LoVo (cell line): Measurements from ENCODE around the gene NCOR2.
A peak's percentile ranks its signal among the peaks of the same experiment; 100 is the strongest.

Experiments used
- DNase-seq: peaks from one replicate; pipeline ENCODE4 v3.0.0-alpha.2; 2016; ENCODE audit warnings: low spot score

The NCOR2 gene

GRCh38 chr12:124566997-124567672 is at the start of gene NCOR2:
TSS of gene NCOR2 (minus strand) at chr12:124567612. CDS start at chr12:124495251, 72,361 bp downstream.
- no peak for DNase-seq

GRCh38 chr12:124616394-124617221 is 49.2 kb upstream of the NCOR2 start:
- DNase-seq, result no peak

DNA sequence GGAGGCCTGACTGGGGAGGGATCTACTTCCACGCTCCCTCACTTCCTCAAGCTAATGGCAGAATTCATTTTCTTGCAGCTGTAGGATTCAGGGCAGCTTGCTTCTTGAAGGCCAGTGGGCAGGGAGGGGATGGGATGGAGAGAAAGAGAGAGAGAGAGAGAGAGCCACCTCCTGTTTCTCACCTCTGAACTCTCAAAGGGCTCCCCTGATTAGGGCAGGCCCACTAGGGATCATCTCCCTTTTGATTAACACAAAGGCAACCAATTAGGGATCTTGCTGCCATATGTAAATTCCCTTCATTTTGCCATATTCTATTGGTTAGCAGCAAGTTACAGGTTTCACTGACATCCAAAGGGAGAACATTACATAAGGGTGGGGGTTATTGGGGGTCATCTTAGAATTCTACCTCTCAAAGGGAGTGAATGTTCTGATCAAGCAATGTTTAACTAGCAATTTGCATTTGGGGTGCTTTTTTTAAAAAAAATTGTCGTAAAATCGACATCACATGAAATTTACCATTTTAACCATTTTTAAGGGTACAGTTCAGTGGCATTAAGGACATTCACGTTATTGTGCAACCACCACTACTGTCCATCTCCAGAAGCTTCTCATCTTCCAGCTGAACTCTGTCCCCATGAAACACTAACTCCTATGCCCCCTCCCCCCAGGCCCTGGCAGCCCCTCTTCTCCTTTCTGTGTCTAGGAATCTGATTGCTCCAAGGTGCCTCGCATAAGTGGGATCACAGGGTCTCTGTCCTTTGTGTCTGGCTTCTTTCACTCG is 47.3 kb upstream of the NCOR2 start:
- no peak for DNase-seq

DNA sequence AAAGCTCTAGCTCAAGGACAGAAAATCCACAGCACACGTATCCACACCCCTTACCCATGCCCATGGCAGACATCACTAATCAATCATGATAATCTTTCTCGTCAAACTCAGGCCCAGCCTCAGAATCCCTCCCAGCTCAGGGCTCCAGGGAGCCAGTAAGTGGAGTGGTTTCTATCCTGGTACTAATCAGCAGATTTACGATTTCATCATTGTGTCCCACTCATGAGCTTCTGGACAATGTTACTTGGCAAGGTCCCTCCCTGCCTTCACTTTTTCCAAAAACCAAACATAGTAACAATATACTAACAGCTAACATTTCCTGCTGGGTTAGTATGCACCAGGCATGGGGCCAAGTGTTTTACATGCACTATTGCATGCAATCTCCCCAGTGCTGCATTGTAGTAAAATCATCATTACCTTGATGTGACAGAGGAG is 45.8 kb upstream of the NCOR2 start:
- DNase-seq, result no peak

DNA sequence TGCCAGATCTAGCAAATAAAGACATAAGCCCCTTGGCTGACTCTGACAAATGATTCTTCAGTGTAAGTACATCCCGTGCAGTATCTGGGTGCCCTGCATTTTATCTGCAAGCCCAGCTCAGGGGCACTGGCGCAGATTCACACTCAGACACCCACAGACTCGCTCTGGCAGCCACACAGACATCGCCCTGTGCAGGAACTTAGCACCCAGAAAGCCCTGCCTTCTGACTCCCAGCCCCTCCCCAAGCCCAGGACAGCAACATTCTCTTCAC is 44.9 kb upstream of the NCOR2 start:
- no peak for DNase-seq

DNA sequence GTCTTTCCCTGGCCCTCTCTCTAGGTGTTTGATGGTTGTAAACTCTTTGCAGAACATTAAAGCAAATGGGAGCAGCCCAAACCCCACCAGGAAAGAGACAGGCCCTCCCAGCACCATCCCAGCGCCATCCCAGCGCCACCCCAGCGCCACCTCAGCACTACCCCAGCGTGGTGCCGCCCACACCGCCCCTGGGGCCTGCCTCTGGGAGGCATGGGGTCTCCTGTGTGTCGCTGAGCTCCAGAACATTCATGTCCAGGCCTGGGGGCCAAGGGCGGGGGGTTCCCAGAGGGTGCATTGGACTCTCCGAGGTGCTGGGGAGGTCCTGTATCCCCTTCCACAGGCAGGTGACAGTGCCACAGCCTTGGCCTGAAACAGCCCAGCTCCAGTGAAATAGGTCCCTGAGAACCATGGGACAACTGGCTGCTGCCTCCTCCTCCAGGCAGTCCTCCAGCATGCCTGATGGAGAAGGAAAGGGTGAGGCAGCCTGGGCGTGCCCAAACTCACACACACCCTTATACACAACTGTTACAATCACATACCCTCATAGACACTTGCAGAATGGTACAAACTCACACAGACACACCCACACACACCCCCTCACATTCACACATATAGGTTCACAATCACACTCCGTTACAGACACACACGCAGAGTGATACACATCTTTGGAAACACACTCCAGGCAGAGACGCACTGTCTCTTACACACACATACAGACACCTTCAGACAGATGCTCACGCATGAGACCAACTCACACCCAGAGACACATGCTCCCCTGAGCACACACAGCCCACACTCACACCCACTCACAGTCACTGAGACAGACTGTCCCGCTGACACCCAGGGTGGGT is 44.4 kb upstream of the NCOR2 start:
- DNase-seq, result no peak

GRCh38 chr12:124610629-124611558 is 43.5 kb upstream of the NCOR2 start:
- DNase-seq, result no peak

DNA sequence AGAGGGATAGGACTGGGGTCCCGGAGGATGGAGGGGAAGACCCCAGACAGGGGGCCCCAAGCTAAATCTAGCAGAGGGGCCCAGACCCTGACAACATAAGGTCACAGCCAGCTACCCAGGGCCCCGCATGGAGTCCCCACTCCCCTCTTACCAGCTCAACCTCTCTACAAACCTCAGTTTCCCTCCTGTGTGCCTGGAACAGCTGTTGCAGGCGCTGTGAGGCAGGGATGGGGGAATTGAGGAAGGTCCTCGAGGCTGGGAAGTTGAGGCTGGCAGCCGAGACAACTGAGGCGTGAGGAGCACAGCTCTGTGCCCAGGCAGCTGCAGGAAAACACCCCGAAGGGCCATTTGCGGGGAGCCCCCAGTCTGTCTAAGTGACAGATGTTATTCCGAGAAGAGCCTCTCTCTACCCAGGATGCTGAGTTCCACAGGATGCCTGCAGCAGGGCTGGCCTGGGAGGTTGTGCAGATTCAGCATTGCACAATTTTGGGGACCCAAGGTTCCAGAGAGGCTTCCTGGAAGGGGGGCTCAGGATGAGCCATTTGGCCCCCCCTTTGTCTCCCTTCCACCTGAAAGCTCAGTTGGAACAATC is 42.7 kb upstream of the NCOR2 start:
- no peak for DNase-seq

DNA sequence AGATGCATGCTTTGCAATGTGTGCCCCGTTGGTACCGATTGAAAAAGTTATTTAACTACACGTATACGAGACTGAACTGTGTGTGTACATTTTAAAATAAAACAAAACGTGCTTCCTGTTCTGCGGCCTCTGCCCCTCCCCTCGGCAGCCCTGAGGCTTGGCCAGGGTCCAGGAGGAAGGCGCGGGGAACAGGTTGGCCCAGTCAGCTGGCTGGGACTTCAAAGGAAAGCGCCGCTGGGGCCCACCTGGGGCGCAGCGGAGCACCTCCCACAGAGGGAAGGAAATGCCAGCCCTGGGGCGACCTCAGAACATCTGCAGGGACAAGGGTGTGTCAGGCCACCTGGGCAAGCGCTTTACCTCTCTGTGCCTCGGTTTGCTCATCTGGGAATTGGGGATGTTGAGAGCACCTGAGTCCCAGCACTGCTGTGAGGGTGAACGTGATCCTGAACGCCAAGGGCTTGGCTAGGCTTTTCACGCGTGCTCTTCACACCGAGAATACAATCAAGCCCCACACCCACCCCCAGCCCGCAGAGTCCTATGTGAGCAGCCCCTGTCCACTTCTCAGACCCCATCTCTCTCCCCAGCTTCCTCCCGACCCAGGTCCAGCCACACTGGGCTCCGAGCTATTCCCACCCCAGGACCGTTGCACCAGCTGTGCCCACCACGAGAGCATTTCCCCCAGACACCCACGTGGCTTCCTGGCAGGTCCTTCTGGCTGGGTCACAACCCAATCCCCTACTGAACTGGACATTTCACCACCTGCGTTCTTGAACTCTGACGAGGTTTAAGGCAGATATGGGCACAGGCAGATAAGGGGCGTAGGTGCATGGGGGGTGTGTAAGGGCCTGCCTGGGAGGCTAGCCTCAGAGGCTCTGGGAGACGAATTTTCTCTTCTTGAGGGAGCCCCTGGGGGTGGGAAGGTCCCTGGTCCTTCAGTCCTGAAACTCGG is 41.9 kb upstream of the NCOR2 start:
- DNase-seq, result peak; percentile 100

DNA sequence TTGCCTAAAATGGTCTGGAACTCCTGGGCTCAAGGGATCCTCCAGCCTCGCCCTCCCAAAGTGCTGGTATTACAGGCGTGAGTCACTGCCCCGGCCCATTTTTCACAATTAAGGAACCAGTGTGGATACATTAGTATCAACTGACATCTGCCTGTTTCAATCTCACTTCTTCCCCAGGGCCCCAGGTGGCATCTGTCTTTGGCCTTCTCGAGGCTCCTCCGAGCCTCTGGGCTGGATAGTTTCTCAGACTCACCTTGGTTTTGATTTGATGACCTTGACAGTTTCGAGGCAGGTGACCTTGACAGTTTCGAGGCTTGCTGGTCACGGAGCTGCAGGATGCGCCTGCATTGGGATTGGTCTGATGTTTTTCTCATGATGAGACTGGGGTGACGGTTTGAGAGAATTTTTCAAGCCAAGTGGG is 41.0 kb upstream of the NCOR2 start:
- DNase-seq, result peak; percentile 59

DNA sequence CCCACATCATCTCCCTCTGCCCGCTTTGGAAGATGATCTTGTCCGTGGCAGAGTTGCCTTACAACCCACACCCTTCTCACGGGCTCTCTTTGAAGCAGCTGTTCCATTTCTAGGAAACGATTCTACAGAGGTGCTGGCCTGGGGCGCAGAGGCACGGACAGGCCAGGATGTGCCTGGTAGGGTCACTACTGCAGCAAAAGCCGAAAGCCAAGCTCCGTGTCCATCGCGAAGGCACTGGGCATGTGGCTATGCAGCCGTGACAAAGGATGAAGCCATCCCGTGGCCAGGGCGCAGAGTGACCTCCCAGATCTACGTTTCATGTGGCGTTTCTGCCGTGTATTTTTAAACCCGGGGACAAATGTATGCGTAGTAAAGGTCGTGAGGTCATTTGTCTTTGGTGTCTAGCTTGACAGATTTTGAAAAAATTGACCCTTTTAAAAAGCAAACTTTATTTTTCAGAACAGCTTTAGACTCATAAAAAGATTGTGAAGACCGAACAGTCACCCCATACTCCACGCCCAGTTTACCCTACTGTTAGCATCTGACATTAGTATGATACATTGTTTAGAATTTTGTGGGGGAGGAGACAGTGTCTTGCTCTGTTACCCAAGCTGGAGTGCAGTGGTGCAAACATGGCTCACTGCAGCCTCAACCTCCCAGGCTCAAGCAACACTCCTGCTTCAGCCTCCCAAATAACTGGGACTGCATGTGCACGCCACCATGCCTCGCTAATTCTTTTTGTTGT is 40.4 kb upstream of the NCOR2 start:
- DNase-seq, result peak; percentile 40

DNA sequence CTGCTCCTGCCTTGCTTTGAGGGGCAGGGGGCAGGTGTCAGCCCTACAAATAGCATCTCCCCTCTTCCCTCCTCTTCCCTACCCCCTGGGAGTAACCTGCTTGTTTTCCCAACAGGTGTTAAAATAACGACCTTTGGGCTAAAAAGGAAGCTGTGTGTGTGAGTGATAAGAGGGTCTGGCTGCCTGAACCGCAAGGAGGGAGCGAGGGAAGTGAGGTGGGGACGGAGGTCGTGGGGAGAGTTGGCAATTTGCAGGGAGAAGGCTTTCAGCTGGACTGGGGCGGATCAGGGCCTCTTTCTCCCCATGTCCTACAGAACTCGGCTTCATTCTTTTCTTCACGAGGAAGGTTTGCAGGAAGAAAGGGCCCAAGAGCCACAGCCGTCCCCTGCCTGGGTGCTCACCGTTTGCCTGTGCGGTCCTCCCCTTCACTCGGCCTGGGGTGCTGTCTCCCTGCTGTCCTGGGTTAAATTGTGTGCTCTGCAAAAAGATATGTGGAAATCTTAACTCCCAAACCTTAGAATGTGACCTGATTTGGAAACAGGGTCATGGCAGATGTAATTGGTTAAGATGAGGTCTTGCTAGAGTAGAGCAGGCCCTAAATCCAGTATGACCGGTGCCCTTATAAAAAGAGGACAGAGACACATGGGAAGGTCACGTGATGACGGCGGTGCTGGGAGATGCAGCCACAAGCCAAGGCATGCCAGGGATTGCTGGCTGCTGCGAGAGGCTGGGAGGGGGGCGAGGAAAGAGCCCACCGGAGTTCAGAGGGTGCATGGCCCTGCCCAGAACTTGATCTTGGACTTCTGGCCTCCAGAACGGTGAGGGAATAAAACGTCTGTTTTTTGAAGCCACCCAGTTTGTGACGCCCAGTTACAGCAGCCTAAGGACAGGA is 38.7 kb upstream of the NCOR2 start:
- DNase-seq, result no peak

DNA sequence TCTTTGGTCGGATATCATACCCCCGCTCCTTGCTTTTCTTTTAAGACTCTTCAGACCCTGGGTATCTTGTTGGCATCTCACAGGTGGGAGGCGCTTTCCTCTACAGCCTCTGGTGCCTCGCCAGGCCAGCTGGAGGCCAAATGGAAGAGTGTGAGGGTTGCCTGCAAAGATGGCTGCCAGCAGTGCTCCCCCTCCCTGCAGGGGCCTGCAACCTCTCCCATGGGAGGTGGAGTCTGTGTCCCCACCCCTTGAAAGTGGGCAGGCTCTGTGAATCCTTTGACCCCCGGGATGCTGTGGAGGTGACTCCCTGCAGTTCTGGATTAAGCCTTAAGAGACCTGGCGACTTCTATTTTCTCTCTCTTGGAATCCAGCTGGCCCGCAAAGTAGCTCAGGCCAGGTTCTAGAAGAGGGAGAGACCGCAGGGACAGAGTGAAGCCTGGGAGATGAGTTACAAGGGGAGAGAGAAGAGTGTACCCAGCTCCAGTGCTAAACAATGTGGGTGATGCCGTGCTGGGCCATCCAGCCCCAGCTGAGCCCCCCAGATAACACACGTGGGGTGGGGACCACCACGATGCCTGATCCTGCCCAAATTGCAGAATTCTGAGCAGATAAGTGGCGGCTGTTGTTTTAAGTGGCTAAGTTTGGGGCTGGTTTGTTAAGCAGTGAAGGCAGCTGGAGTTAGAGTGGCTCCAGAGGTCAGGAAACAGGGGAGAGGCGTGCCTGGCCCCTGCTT is 37.9 kb upstream of the NCOR2 start:
- no peak for DNase-seq

DNA sequence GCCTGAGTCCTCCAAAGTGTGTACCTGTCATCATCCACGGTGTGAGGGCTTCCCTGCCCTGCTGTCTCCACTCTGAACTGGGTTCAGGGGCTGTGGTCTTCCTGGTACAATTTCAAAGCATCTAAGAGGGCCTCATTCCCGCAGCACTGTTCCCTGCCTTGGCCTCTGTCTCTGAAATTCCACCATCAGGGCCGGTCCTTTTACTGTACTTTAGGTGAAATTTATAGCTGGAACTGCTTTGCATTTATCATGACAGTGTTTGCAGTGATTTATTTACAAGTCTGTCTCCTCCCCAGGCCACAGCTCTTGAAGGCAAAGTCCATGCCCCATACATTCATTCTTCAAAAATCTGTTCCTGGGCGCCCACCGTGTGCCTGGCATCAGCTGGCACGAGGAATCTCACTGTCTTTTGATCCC is 36.9 kb upstream of the NCOR2 start:
- peak; percentile 63 for DNase-seq

- DNase-seq, result no peak
Measured at GRCh38 chr12:124603831-124604251, 36.4 kb upstream of the NCOR2 start.

DNA sequence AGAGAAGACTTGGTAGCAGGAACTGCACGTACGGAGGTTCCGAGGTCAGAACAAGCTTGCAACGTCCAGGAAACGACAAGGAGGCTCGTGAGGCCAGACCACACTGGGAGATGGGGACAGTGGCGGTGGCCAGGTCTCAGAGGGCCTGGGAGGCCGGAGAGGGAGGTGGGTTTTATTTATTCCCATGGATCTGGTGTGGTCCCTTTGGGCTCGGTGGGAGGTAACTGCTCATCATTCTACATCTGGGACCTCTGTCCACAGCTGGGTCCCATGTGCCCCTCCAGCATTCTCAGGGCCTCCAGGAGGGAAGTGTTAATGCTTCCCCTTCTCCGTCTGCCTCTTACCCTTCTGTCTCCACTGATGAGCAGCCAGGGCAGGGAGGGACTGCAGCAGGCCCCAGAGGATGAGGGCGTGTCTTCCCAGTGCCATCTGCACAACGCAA is 35.7 kb upstream of the NCOR2 start:
- no peak for DNase-seq

GRCh38 chr12:124601706-124602105 is 34.3 kb upstream of the NCOR2 start:
- no peak for DNase-seq
